SJCRH30 (cell line): ENCODE measurements around the gene DCLK2. TPM values are rescaled to one million over a fixed set of nuclear protein-coding genes. Genes with fewer than 3 reads are reported as not detected.

Source experiments
- DNase-seq, 2 experiments: peaks; one replicate each; pipeline ENCODE4 v3.0.0-alpha.2; 2015 to 2020
- H3K27ac ChIP-seq: fragments of 250-450 bp; sonication (Bioruptor Pico); 2 replicates; pipeline ENCODE4 v1.5.1; 2020; ENCODE audit warnings: mild to moderate bottlenecking, moderate library complexity
- H3K27me3 ChIP-seq: fragments of 250-450 bp; sonication (Bioruptor Pico); 2 replicates; pipeline ENCODE4 v1.5.1; 2020; ENCODE audit warnings: mild to moderate bottlenecking, moderate library complexity
- H3K36me3 ChIP-seq: fragments of 250-450 bp; sonication (Bioruptor Pico); 2 replicates; pipeline ENCODE4 v1.5.1; 2020; ENCODE audit warnings: mild to moderate bottlenecking, moderate library complexity
- H3K4me1 ChIP-seq: fragments of 250-450 bp; sonication (Bioruptor Pico); 2 replicates; pipeline ENCODE4 v1.5.1; 2020; ENCODE audit warnings: mild to moderate bottlenecking, moderate library complexity
- H3K4me3 ChIP-seq: fragments of 250-450 bp; sonication (Bioruptor Pico); 2 replicates; pipeline ENCODE4 v1.5.1; 2020; ENCODE audit warnings: mild to moderate bottlenecking, moderate library complexity
- H3K9me3 ChIP-seq: fragments of 250-450 bp; sonication (Bioruptor Pico); replicated peaks from 2 replicates; pipeline ENCODE4 v1.5.1; 2020; ENCODE audit warnings: mild to moderate bottlenecking, moderate library complexity
- total RNA-seq: library from RNA; depleted of rRNA; stranded (reverse); fragments of >200 nt; shearing (Covaris generic); gene quantifications from 2 replicates; pipeline ENCODE4 v1.2.3, GENCODE V29; 2014

DCLK2 gene
- total RNA-seq, 1 experiment from 2014 or later, result 5.7 TPM

- Histone ChIP-seq H3K4me3 (no peak overlapping the region), H3K4me1 (peaks cover 6% of the 10 kb centered on the region; the same call in 1 of the 2 replicates), H3K36me3 (no peaks in the 10 kb centered on the region), H3K27me3 (no peaks in the 10 kb centered on the region), H3K9me3 (no peaks in the 10 kb centered on the region), H3K27ac (no peak overlapping the region)
- DNase-seq, result no peak
Observed at GRCh38 chr4:150234246-150234645, 156.0 kb downstream of the DCLK2 start.

- Histone ChIP-seq H3K27me3 (no peaks in the 10 kb centered on the region), H3K4me1 (peaks cover 6% of the 10 kb centered on the region; the same call in 1 of the 2 replicates), H3K4me3 (no peak overlapping the region), H3K27ac (no peak overlapping the region), H3K9me3 (no peaks in the 10 kb centered on the region), H3K36me3 (no peaks in the 10 kb centered on the region)
- DNase-seq, result no peak
Observed at GRCh38 chr4:150235317-150235716, 157.1 kb downstream of the DCLK2 start.

GRCh38 chr4:150235808-150236271 lies 157.6 kb downstream of the DCLK2 start:
- no peaks in the 10 kb centered on the region for H3K9me3 ChIP-seq
- H3K4me3 ChIP-seq, result no peak overlapping the region
- H3K27ac ChIP-seq, result no peak overlapping the region
- H3K27me3 ChIP-seq, result no peaks in the 10 kb centered on the region
- DNase-seq, result no peak
- peaks cover 6% of the 10 kb centered on the region; the same call in 1 of the 2 replicates for H3K4me1 ChIP-seq
- H3K36me3 ChIP-seq, result no peaks in the 10 kb centered on the region

- Histone ChIP-seq H3K9me3 (no peaks in the 10 kb centered on the region), H3K4me1 (peaks cover 6% of the 10 kb centered on the region; the same call in 1 of the 2 replicates), H3K36me3 (no peaks in the 10 kb centered on the region), H3K27me3 (no peaks in the 10 kb centered on the region), H3K4me3 (no peak overlapping the region), H3K27ac (no peak overlapping the region)
- no peak for DNase-seq
Observed at GRCh38 chr4:150236626-150237025, 158.4 kb downstream of the DCLK2 start.

GRCh38 chr4:150237110-150237872 lies 159.0 kb downstream of the DCLK2 start:
- no peak for DNase-seq
- no peaks in the 10 kb centered on the region for H3K9me3 ChIP-seq
- no peaks in the 10 kb centered on the region for H3K36me3 ChIP-seq
- peaks cover 6% of the 10 kb centered on the region; the same call in 1 of the 2 replicates for H3K4me1 ChIP-seq
- H3K4me3 ChIP-seq, result no peak overlapping the region
- no peak overlapping the region; the same call in 1 of the 2 replicates for H3K27ac ChIP-seq
- H3K27me3 ChIP-seq, result no peaks in the 10 kb centered on the region

- no peak for DNase-seq
- H3K27ac ChIP-seq, result no peak overlapping the region
- H3K27me3 ChIP-seq, result no peaks in the 10 kb centered on the region
- no peak overlapping the region for H3K4me3 ChIP-seq
- H3K36me3 ChIP-seq, result no peaks in the 10 kb centered on the region
- H3K4me1 ChIP-seq, result peaks cover 6% of the 10 kb centered on the region; the same call in 1 of the 2 replicates
- H3K9me3 ChIP-seq, result no peaks in the 10 kb centered on the region
Observed at GRCh38 chr4:150238591-150238990, 160.3 kb downstream of the DCLK2 start.

- Histone ChIP-seq H3K36me3 (no peaks in the 10 kb centered on the region), H3K9me3 (no peaks in the 10 kb centered on the region), H3K4me1 (peaks cover 12% of the 10 kb centered on the region), H3K4me3 (no peak overlapping the region), H3K27ac (no peak overlapping the region), H3K27me3 (no peaks in the 10 kb centered on the region)
- no peak for DNase-seq
Observed at GRCh38 chr4:150240011-150240410, 161.8 kb downstream of the DCLK2 start.

- H3K36me3 ChIP-seq, result no peaks in the 10 kb centered on the region
- no peaks in the 10 kb centered on the region for H3K9me3 ChIP-seq
- no peak overlapping the region for H3K4me3 ChIP-seq
- H3K27ac ChIP-seq, result no peak overlapping the region
- H3K27me3 ChIP-seq, result no peaks in the 10 kb centered on the region
- H3K4me1 ChIP-seq, result peaks cover 6% of the 10 kb centered on the region
- peak; percentile 28 to 68 for DNase-seq
Observed at GRCh38 chr4:150242820-150243458, 164.7 kb downstream of the DCLK2 start.

GRCh38 chr4:150243932-150244331 lies 165.7 kb downstream of the DCLK2 start:
- no peak for DNase-seq
- no peak overlapping the region for H3K4me3 ChIP-seq
- H3K4me1 ChIP-seq, result peaks cover 6% of the 10 kb centered on the region
- no peaks in the 10 kb centered on the region for H3K27me3 ChIP-seq
- no peak overlapping the region for H3K27ac ChIP-seq
- H3K9me3 ChIP-seq, result no peaks in the 10 kb centered on the region
- H3K36me3 ChIP-seq, result no peaks in the 10 kb centered on the region

- H3K4me3 ChIP-seq, result no peak overlapping the region
- H3K4me1 ChIP-seq, result peaks cover 6% of the 10 kb centered on the region
- H3K9me3 ChIP-seq, result no peaks in the 10 kb centered on the region
- no peaks in the 10 kb centered on the region for H3K36me3 ChIP-seq
- peak; percentile 37 to 59 for DNase-seq
- H3K27ac ChIP-seq, result no peak overlapping the region
- no peaks in the 10 kb centered on the region for H3K27me3 ChIP-seq
Observed at GRCh38 chr4:150244600-150244999, 166.4 kb downstream of the DCLK2 start.

- Histone ChIP-seq H3K27ac (no peak overlapping the region), H3K4me1 (peaks cover 6% of the 10 kb centered on the region), H3K9me3 (no peaks in the 10 kb centered on the region), H3K36me3 (no peaks in the 10 kb centered on the region), H3K4me3 (no peak overlapping the region), H3K27me3 (no peaks in the 10 kb centered on the region)
- no peak for DNase-seq
Observed at GRCh38 chr4:150247184-150247583, 168.9 kb downstream of the DCLK2 start.

GRCh38 chr4:150248181-150248580 lies 169.9 kb downstream of the DCLK2 start:
- Histone ChIP-seq H3K9me3 (no peaks in the 10 kb centered on the region), H3K27me3 (no peaks in the 10 kb centered on the region), H3K36me3 (no peaks in the 10 kb centered on the region), H3K4me1 (peaks cover 6% of the 10 kb centered on the region), H3K27ac (no peak overlapping the region), H3K4me3 (no peak overlapping the region)
- no peak for DNase-seq

GRCh38 chr4:150250293-150250997 lies 172.2 kb downstream of the DCLK2 start:
- Histone ChIP-seq H3K9me3 (no peaks in the 10 kb centered on the region), H3K27me3 (no peaks in the 10 kb centered on the region), H3K4me1 (no peaks in the 10 kb centered on the region), H3K4me3 (no peak overlapping the region), H3K27ac (no peak overlapping the region), H3K36me3 (no peaks in the 10 kb centered on the region)
- DNase-seq, result no peak

GRCh38 chr4:150250998-150251651 lies 172.9 kb downstream of the DCLK2 start:
- Histone ChIP-seq H3K9me3 (no peaks in the 10 kb centered on the region), H3K36me3 (no peaks in the 10 kb centered on the region), H3K4me1 (no peaks in the 10 kb centered on the region), H3K27ac (no peak overlapping the region), H3K27me3 (no peaks in the 10 kb centered on the region), H3K4me3 (no peak overlapping the region)
- no peak for DNase-seq
